Progenitor cell of endocrine pancreas (in vitro differentiated cells): ENCODE measurements around the gene ANKRD22. TPM values are rescaled to one million over a fixed set of nuclear protein-coding genes. Genes with fewer than 3 reads are reported as not detected.

Source experiments
- DNase-seq: peaks from one replicate; pipeline ENCODE4 v3.0.0; 2021; ENCODE audit warnings: low spot score; ENCODE audit not compliant: unreplicated experiment
- H3K27ac Mint-ChIP-seq: 2 replicates; pipeline ENCODE4 v1.8.0; 2021; ENCODE audit warnings: mild to moderate bottlenecking, moderate library complexity, mixed read lengths
- H3K27me3 Mint-ChIP-seq: 2 replicates; pipeline ENCODE4 v1.8.0; 2021; ENCODE audit warnings: mixed read lengths
- H3K36me3 Mint-ChIP-seq: 2 replicates; pipeline ENCODE4 v1.8.0; 2022; ENCODE audit warnings: mixed read lengths; ENCODE audit not compliant: insufficient read depth
- H3K4me1 Mint-ChIP-seq: 2 replicates; pipeline ENCODE4 v1.8.0; 2021; ENCODE audit warnings: low read depth, mixed read lengths
- H3K4me3 Mint-ChIP-seq: 2 replicates; pipeline ENCODE4 v1.8.0; 2021; ENCODE audit warnings: low read depth, mild to moderate bottlenecking, moderate library complexity, mixed read lengths
- H3K9me3 Mint-ChIP-seq: 2 replicates; pipeline ENCODE4 v1.8.0; 2021; ENCODE audit warnings: low read depth, mixed read lengths
- CTCF ChIP-seq: fragments of 200-600 bp; sonication (generic); IDR thresholded peaks from one replicate; pipeline ENCODE4 v1.5.0; 2021; ENCODE audit warnings: antibody characterized with exemption, mild to moderate bottlenecking; ENCODE audit not compliant: unreplicated experiment
- total RNA-seq: library from RNA; stranded (reverse); gene quantifications from 2 replicates; pipeline ENCODE4 v1.2.1, GENCODE V29; 2021

The ANKRD22 gene
- total RNA-seq, 1 donor from 2014 or later = not detected

- no peaks in the 10 kb centered on the region for H3K4me1 Mint-ChIP-seq
- no peak overlapping the region for H3K27ac Mint-ChIP-seq
Measured at GRCh38 chr10:88805361-88805760, 46.3 kb downstream of the ANKRD22 start.

GRCh38 chr10:88804083-88804812 lies 47.4 kb downstream of the ANKRD22 start:
- Mint-ChIP-seq H3K27ac (no peak overlapping the region), H3K27me3 (no peaks in the 10 kb centered on the region), H3K4me1 (no peaks in the 10 kb centered on the region), H3K4me3 (no peak overlapping the region), H3K9me3 (no peaks in the 10 kb centered on the region), H3K36me3 (no peaks in the 10 kb centered on the region)
- no peak for TF ChIP-seq CTCF
- no peak for DNase-seq

More at GRCh38 chr10:88805361-88805760, 46.3 kb downstream of the ANKRD22 start:
- no peak for TF ChIP-seq CTCF
- Mint-ChIP-seq H3K27me3 (no peaks in the 10 kb centered on the region), H3K4me3 (no peak overlapping the region), H3K9me3 (no peaks in the 10 kb centered on the region), H3K36me3 (no peaks in the 10 kb centered on the region)
- DNase-seq = no peak

GRCh38 chr10:88803641-88804040 lies 48.0 kb downstream of the ANKRD22 start:
- no peak overlapping the region for H3K4me3 Mint-ChIP-seq
- H3K27me3 Mint-ChIP-seq = no peaks in the 10 kb centered on the region
- H3K27ac Mint-ChIP-seq = no peak overlapping the region
- H3K36me3 Mint-ChIP-seq = no peaks in the 10 kb centered on the region
- DNase-seq = no peak
- H3K4me1 Mint-ChIP-seq = no peaks in the 10 kb centered on the region
- H3K9me3 Mint-ChIP-seq = no peaks in the 10 kb centered on the region
- TF ChIP-seq CTCF = no peak

- no peak within 1 kb of the TSS for H3K4me3 Mint-ChIP-seq
- H3K36me3 Mint-ChIP-seq = no peaks in the 10 kb centered on the region
- H3K27me3 Mint-ChIP-seq = no peaks in the 10 kb centered on the region
- H3K9me3 Mint-ChIP-seq = no peaks in the 10 kb centered on the region
- no peaks in the 10 kb centered on the region for H3K4me1 Mint-ChIP-seq
- no peak for TF ChIP-seq CTCF
- no peak for DNase-seq
- H3K27ac Mint-ChIP-seq = no peak within 1 kb of the TSS
Measured at GRCh38 chr10:88802523-88803285, 48.9 kb downstream of the ANKRD22 start, which contains the start of gene LIPM. Gene LIPM (plus strand): TSS chr10:88802730. CDS start chr10:88802897, 167 bp downstream.
